ENCODE data around the gene DNAJC9. TPM values are rescaled to one million over a fixed set of nuclear protein-coding genes. Genes with fewer than 3 reads are reported as not detected.
A peak's percentile ranks its signal among the peaks of the same experiment; 100 is the strongest.
"Not testable (repeated sequence)": the region's sequence is repeated elsewhere in the genome, so short reads cannot be mapped to it uniquely, and the experiment has no call there.

The DNAJC9 gene
- polyA plus RNA-seq (ENCODE audit: insufficient read length in 12 of 12): 10 to 100 TPM in 11 of 12 donors, not detected in 1; 15.6 to 25.5 (median 21.3) TPM
- long read RNA-seq, donor 1, transcript DNAJC9-201 (5 exons, 3,032 nt): major isoform, 12 of 12 reads
- long read RNA-seq, donor 1, partial matches to known transcripts: 0 of 12 reads
- long read RNA-seq, donor 1, other reads (novel, unspliced or antisense): 0 of 12 reads
- long read RNA-seq, donor 2, transcript DNAJC9-201 (5 exons, 3,032 nt): major isoform, 12 of 47 reads
- long read RNA-seq, donor 2, partial matches to known transcripts: 35 of 47 reads
- long read RNA-seq, donor 2, other reads (novel, unspliced or antisense): 0 of 47 reads
- long read RNA-seq, donor 3, transcript DNAJC9-201 (5 exons, 3,032 nt): major isoform, 10 of 35 reads
- long read RNA-seq, donor 3, partial matches to known transcripts: 25 of 35 reads
- long read RNA-seq, donor 3, other reads (novel, unspliced or antisense): 0 of 35 reads
- long read RNA-seq, donor 4, transcript DNAJC9-201 (5 exons, 3,032 nt): major isoform, 5 of 5 reads
- long read RNA-seq, donor 4, partial matches to known transcripts: 0 of 5 reads
- long read RNA-seq, donor 4, other reads (novel, unspliced or antisense): 0 of 5 reads
- long read RNA-seq, donor 5: 0 reads
- long read RNA-seq, donor 6, transcript DNAJC9-201 (5 exons, 3,032 nt): major isoform, 5 of 5 reads
- long read RNA-seq, donor 6, partial matches to known transcripts: 0 of 5 reads
- long read RNA-seq, donor 6, other reads (novel, unspliced or antisense): 0 of 5 reads
- long read RNA-seq, donor 7, transcript DNAJC9-201 (5 exons, 3,032 nt): major isoform, 8 of 14 reads
- long read RNA-seq, donor 7, partial matches to known transcripts: 6 of 14 reads
- long read RNA-seq, donor 7, other reads (novel, unspliced or antisense): 0 of 14 reads
- long read RNA-seq, donor 8, transcript DNAJC9-201 (5 exons, 3,032 nt): major isoform, 8 of 9 reads
- long read RNA-seq, donor 8, partial matches to known transcripts: 0 of 9 reads
- long read RNA-seq, donor 8, other reads (novel, unspliced or antisense): 0 of 9 reads
- long read RNA-seq, donor 9, transcript DNAJC9-201 (5 exons, 3,032 nt): major isoform, 10 of 10 reads
- long read RNA-seq, donor 9, partial matches to known transcripts: 0 of 10 reads
- long read RNA-seq, donor 9, other reads (novel, unspliced or antisense): 0 of 10 reads
- long read RNA-seq, donor 10, transcript DNAJC9-201 (5 exons, 3,032 nt): major isoform, 8 of 14 reads
- long read RNA-seq, donor 10, partial matches to known transcripts: 6 of 14 reads
- long read RNA-seq, donor 10, other reads (novel, unspliced or antisense): 0 of 14 reads
- long read RNA-seq, donor 11, transcript DNAJC9-201 (5 exons, 3,032 nt): major isoform, 11 of 19 reads
- long read RNA-seq, donor 11, partial matches to known transcripts: 8 of 19 reads
- long read RNA-seq, donor 11, other reads (novel, unspliced or antisense): 0 of 19 reads

GRCh38 chr10:73246646-73247508, at the start of gene DNAJC9:
Gene DNAJC9, minus strand, starts transcription at chr10:73247255. Its CDS starts 66 bp downstream, at chr10:73247189.
- peak; percentile 97 for DNase-seq

GRCh38 chr10:73293461-73293860, 46.4 kb upstream of the DNAJC9 start:
- no peak for DNase-seq

- DNase-seq: no peak
These were observed 42.9 kb upstream of the DNAJC9 start for GRCh38 chr10:73289958-73290357.

- DNase-seq: no peak
These were observed 40.4 kb upstream of the DNAJC9 start for GRCh38 chr10:73287441-73287840.

- no peak for DNase-seq
These were observed 34.0 kb upstream of the DNAJC9 start for GRCh38 chr10:73281097-73281496.

- no peak for DNase-seq
These were observed 17.4 kb upstream of the DNAJC9 start for GRCh38 chr10:73264423-73264822.

GRCh38 chr10:73263693-73264347, 16.8 kb upstream of the DNAJC9 start:
- DNase-seq: no peak

- DNase-seq: no peak
These were observed 16.0 kb upstream of the DNAJC9 start for GRCh38 chr10:73262880-73263555.

- no peak for DNase-seq
These were observed 15.2 kb upstream of the DNAJC9 start for GRCh38 chr10:73262105-73262730.

- no peak for DNase-seq
These were observed 14.4 kb upstream of the DNAJC9 start for GRCh38 chr10:73261362-73261995.

- DNase-seq: not testable (repeated sequence)
These were observed 11.6 kb upstream of the DNAJC9 start for GRCh38 chr10:73258612-73259011.

GRCh38 chr10:73253225-73253555, 6.1 kb upstream of the DNAJC9 start:
- DNase-seq: no peak

GRCh38 chr10:73252445-73253224, 5.6 kb upstream of the DNAJC9 start, which contains the start of gene MRPS16:
Gene MRPS16, minus strand, starts transcription at chr10:73252644. Its CDS starts 162 bp downstream, at chr10:73252482.
- DNase-seq: peak; percentile 96

GRCh38 chr10:73251683-73252444, 4.8 kb upstream of the DNAJC9 start:
- no peak for DNase-seq

GRCh38 chr10:73248259-73248724, 1.2 kb upstream of the DNAJC9 start:
- no peak for DNase-seq

- no peak for DNase-seq
These were observed 629 bp upstream of the DNAJC9 start for GRCh38 chr10:73247509-73248258.
